Transverse colon (tissue), 4 donors: ENCODE measurements around the gene UBXN1. TPM values are rescaled to one million over a fixed set of nuclear protein-coding genes. Genes with fewer than 3 reads are reported as not detected.

ENCODE experiments used
- DNase-seq: peaks from one replicate; pipeline ENCODE4 v3.0.0-alpha.2; 2019
- H3K27ac ChIP-seq, 4 donors: fragments of 200-600 bp; sonication (generic); 2 replicates each; pipeline ENCODE4 v1.5.1; 2016 to 2018; ENCODE audit warnings: inconsistent platforms in 4 of 4
- H3K27me3 ChIP-seq: fragments of 200-600 bp; sonication (generic); 2 replicates; pipeline ENCODE4 v1.5.1; 2017; ENCODE audit warnings: inconsistent platforms
- H3K36me3 ChIP-seq, 4 donors: fragments of 200-600 bp; sonication (generic); 2 replicates each; pipeline ENCODE4 v1.5.1; 2017 to 2019; ENCODE audit warnings: inconsistent platforms in 4 of 4
- H3K4me1 ChIP-seq, 4 donors: fragments of 200-600 bp; sonication (generic); 2 replicates each; pipeline ENCODE4 v1.5.1; 2017 to 2020; ENCODE audit warnings: inconsistent platforms in 4 of 4
- H3K4me3 ChIP-seq, 4 donors: fragments of 200-600 bp; sonication (generic); 1 replicate in 1 of 4; 2 replicates in 3 of 4; pipeline versions ENCODE4 v1.5.1 to v1.6.1; 2017 to 2019; ENCODE audit warnings: inconsistent platforms in 4 of 4
- H3K9me3 ChIP-seq, 2 donors: fragments of 200-600 bp; sonication (generic); 2 replicates each; pipeline ENCODE4 v1.5.1; 2017 to 2019; ENCODE audit warnings: inconsistent platforms in 2 of 2
- CTCF ChIP-seq, 5 experiments: fragments of 200-600 bp in 3 of 5; fragments of 450-650 bp in 2 of 5; sonication (generic) in 3 of 5; IDR thresholded peaks; 1 replicate in 2 of 5; 2 replicates in 3 of 5; pipeline ENCODE4 v1.5.1; 2016 to 2017; ENCODE audit warnings: antibody characterized with exemption in 5 of 5, inconsistent platforms in 3 of 5, mild to moderate bottlenecking in 2 of 5, moderate library complexity in 1 of 5
- EP300 ChIP-seq: sonication (generic); formaldehyde crosslinking; IDR thresholded peaks from one replicate; pipeline ENCODE4 v1.6.1; 2017; ENCODE audit warnings: antibody characterized with exemption, low read depth
- POLR2A ChIP-seq: fragments of 450-650 bp; IDR thresholded peaks from one replicate; pipeline ENCODE4 v1.6.1; 2016; ENCODE audit warnings: antibody characterized with exemption, mild to moderate bottlenecking, moderate library complexity
- POLR2AphosphoS5 ChIP-seq, 3 donors: sonication (generic); formaldehyde crosslinking; IDR thresholded peaks; one replicate each; pipeline ENCODE4 v1.6.1; 2016; ENCODE audit warnings: antibody characterized with exemption in 3 of 3
- WGBS, 2 donors: methylation state at CpG; one replicate each; pipeline ENCODE4 v1.1.5; 2018; ENCODE audit warnings: low coverage in 1 of 2; 5-methylcytosine and 5-hydroxymethylcytosine counted together
- in situ Hi-C, 4 donors: fragments of 200-750 bp; cut with MboI; loops; one replicate each; pipeline versions ENCODE4 v1.15.0 to v1.15.1; 2017; ENCODE audit warnings: low sequenced_read_pairs in 3 of 4, low pct_ligation_motif_present in 1 of 4, low pct_unique_long_range_greater_than_20kb in 1 of 4
- intact Hi-C: fragments of 100-400 bp; cut with DNase I; formaldehyde crosslinking; loops from one replicate; pipeline ENCODE4 v1.15.1; 2023; ENCODE audit warnings: low total_unique reads
- total RNA-seq, 4 donors: library from RNA; depleted of rRNA; stranded (reverse); fragments of >200 nt; gene quantifications; one replicate each; pipeline ENCODE4 v1.1.0, GENCODE V29; 2016

Gene UBXN1
- total RNA-seq, 4 donors from 2014 or later = 129 to 219 (median 142) TPM

DNA sequence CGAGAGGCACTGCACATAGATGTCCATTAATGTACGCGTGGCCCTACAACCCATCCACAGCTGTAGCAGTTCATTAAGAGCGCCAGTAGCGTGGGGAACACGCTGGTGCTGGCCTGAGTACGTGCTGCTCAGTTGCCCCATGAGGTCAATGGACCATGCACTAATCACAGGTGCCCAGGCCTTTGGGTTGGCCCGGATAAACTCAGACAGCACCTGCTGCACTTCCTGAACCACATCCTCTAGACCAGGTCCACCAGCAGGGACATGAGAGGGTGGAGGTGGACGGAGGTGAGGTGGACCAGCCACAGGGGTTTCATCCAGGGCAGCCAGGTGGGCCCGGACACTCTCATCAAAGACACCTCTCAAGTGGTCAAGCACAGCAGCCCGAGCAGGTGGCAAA lies 29.4 kb downstream of the UBXN1 start:
- intact Hi-C loops = no loop called here
- in situ Hi-C loops = no loop called here
- 84% methylated on average over 11 of the region's 11 CpGs; no CpG with 5 or more reads in 1 of the 2 donors for WGBS, 2 donors

GRCh38 chr11:62648967-62649364 lies 29.9 kb downstream of the UBXN1 start:
- no peaks in the 10 kb centered on the region for H3K27me3 ChIP-seq
- H3K36me3 ChIP-seq = peaks cover 0 to 5% (median 3%) of the 10 kb centered on the region in 4 donors
- no peaks in the 10 kb centered on the region for H3K9me3 ChIP-seq
- TF ChIP-seq EP300 (no peak), POLR2A (no peak), CTCF (IDR thresholded peaks at IDR 0.05) (no peak), POLR2AphosphoS5 (IDR thresholded peaks at IDR 0.05) (no peak)
- H3K27ac ChIP-seq = no peak overlapping the region
- no peak overlapping the region for H3K4me3 ChIP-seq
- DNase-seq = no peak
- in situ Hi-C loops (no loop called here), intact Hi-C loops (no loop called here)
- H3K4me1 ChIP-seq = peaks cover 22 to 40% (median 32%) of the 10 kb centered on the region in 4 donors
- 85% methylated on average over 10 of the region's 11 CpGs; no CpG with 5 or more reads in 1 of the 2 donors for WGBS, 2 donors

More for the DNA sequence above, 29.4 kb downstream of the UBXN1 start:
- H3K27ac ChIP-seq = no peak overlapping the region
- H3K27me3 ChIP-seq = no peaks in the 10 kb centered on the region
- no peak for DNase-seq
- TF ChIP-seq POLR2AphosphoS5 (IDR thresholded peaks at IDR 0.05) (no peak), POLR2A (no peak), EP300 (no peak), CTCF (IDR thresholded peaks at IDR 0.05) (no peak)
- peaks cover 0 to 5% (median 3%) of the 10 kb centered on the region in 4 donors for H3K36me3 ChIP-seq
- H3K4me1 ChIP-seq = peaks cover 22 to 38% (median 30%) of the 10 kb centered on the region in 4 donors
- no peaks in the 10 kb centered on the region for H3K9me3 ChIP-seq
- no peak overlapping the region for H3K4me3 ChIP-seq

GRCh38 chr11:62648185-62648966 lies 30.5 kb downstream of the UBXN1 start:
- Histone ChIP-seq H3K27me3 (no peaks in the 10 kb centered on the region), H3K27ac (no peak overlapping the region), H3K9me3 (no peaks in the 10 kb centered on the region), H3K4me1 (peaks cover 22 to 40% (median 32%) of the 10 kb centered on the region in 4 donors), H3K36me3 (peaks cover 0 to 5% (median 3%) of the 10 kb centered on the region in 4 donors), H3K4me3 (no peak overlapping the region)
- intact Hi-C loops (no loop called here), in situ Hi-C loops (no loop called here)
- no peak for TF ChIP-seq POLR2A
- no peak for TF ChIP-seq CTCF (IDR thresholded peaks at IDR 0.05)
- no peak for TF ChIP-seq EP300
- no peak for TF ChIP-seq POLR2AphosphoS5 (IDR thresholded peaks at IDR 0.05)
- DNase-seq = no peak
- WGBS, 2 donors = 91% methylated on average over 24 of the region's 24 CpGs; no CpG with 5 or more reads in 1 of the 2 donors

- peaks cover 22 to 38% (median 31%) of the 10 kb centered on the region in 4 donors for H3K4me1 ChIP-seq
- intact Hi-C loops = no loop called here
- H3K4me3 ChIP-seq = no peak overlapping the region
- WGBS, 2 donors = 87% methylated on average over 6 of the region's 6 CpGs; no CpG with 5 or more reads in 1 of the 2 donors
- no peak for DNase-seq
- H3K27me3 ChIP-seq = no peaks in the 10 kb centered on the region
- no peaks in the 10 kb centered on the region for H3K9me3 ChIP-seq
- in situ Hi-C loops = no loop called here
- peaks cover 0 to 7% (median 3%) of the 10 kb centered on the region in 4 donors for H3K36me3 ChIP-seq
- TF ChIP-seq POLR2AphosphoS5 (IDR thresholded peaks at IDR 0.05) (no peak), EP300 (no peak), POLR2A (no peak), CTCF (IDR thresholded peaks at IDR 0.05) (no peak)
- no peak overlapping the region for H3K27ac ChIP-seq
Measured at GRCh38 chr11:62647609-62648005, 31.3 kb downstream of the UBXN1 start.
